ENCODE measurements around the gene SEMA6C.

Gene SEMA6C

GRCh38 chr1:151164732-151165280, 18.4 kb upstream of the SEMA6C start:
- DNase-seq (ENCODE audit: insufficient read length, low spot score), result no peak
- no peak for FAIRE-seq

GRCh38 chr1:151159373-151159772, 12.9 kb upstream of the SEMA6C start:
- FAIRE-seq (no peak), DNase-seq (ENCODE audit: insufficient read length, low spot score) (no peak)

- DNase-seq (ENCODE audit: insufficient read length, low spot score) (no peak), FAIRE-seq (no peak)
Measured at GRCh38 chr1:151158751-151159251, 12.4 kb upstream of the SEMA6C start.

GRCh38 chr1:151158326-151158725, 11.9 kb upstream of the SEMA6C start:
- DNase-seq (ENCODE audit: insufficient read length, low spot score) (no peak), FAIRE-seq (no peak)

- FAIRE-seq (peak; percentile 85), DNase-seq (ENCODE audit: insufficient read length, low spot score) (no peak)
Measured at GRCh38 chr1:151157067-151157531, 10.7 kb upstream of the SEMA6C start.

GRCh38 chr1:151156515-151156819, 10.0 kb upstream of the SEMA6C start, which contains the start of gene TNFAIP8L2:
TNFAIP8L2 (plus strand) TSS chr1:151156649; CDS start chr1:151158698, 2,049 bp downstream.
- DNase-seq (ENCODE audit: insufficient read length, low spot score) (no peak), FAIRE-seq (peak; percentile 80)

GRCh38 chr1:151147665-151148064, 1.2 kb upstream of the SEMA6C start:
- no peak for FAIRE-seq

GRCh38 chr1:151147132-151147503, 687 bp upstream of the SEMA6C start:
- DNase-seq (ENCODE audit: insufficient read length, low spot score), result no peak
- FAIRE-seq, result no peak

More at GRCh38 chr1:151147665-151148064, 1.2 kb upstream of the SEMA6C start:
- DNase-seq (ENCODE audit: insufficient read length, low spot score), result no peak

- DNase-seq (ENCODE audit: insufficient read length, low spot score) (no peak), FAIRE-seq (no peak)
Measured at GRCh38 chr1:151146072-151146411, 389 bp downstream of the SEMA6C start.

GRCh38 chr1:151145304-151146071, 943 bp downstream of the SEMA6C start:
- DNase-seq (ENCODE audit: insufficient read length, low spot score) (no peak), FAIRE-seq (no peak)

- FAIRE-seq (no peak), DNase-seq (ENCODE audit: insufficient read length, low spot score) (no peak)
Measured at GRCh38 chr1:151144474-151145303, 1.7 kb downstream of the SEMA6C start.

GRCh38 chr1:151143986-151144385, 2.4 kb downstream of the SEMA6C start:
- no peak for DNase-seq (ENCODE audit: insufficient read length, low spot score)
- no peak for FAIRE-seq

GRCh38 chr1:151143057-151143435, 3.4 kb downstream of the SEMA6C start:
- DNase-seq (ENCODE audit: insufficient read length, low spot score) (no peak), FAIRE-seq (no peak)

- FAIRE-seq, result no peak
- no peak for DNase-seq (ENCODE audit: insufficient read length, low spot score)
Measured at GRCh38 chr1:151142411-151143056, 3.9 kb downstream of the SEMA6C start.

GRCh38 chr1:151137789-151138188, 8.6 kb downstream of the SEMA6C start:
- no peak for FAIRE-seq

GRCh38 chr1:151135433-151136385, 10.7 kb downstream of the SEMA6C start:
- FAIRE-seq (no peak), DNase-seq (ENCODE audit: insufficient read length, low spot score) (no peak)

More at GRCh38 chr1:151137789-151138188, 8.6 kb downstream of the SEMA6C start:
- no peak for DNase-seq (ENCODE audit: insufficient read length, low spot score)

GRCh38 chr1:151134991-151135390, 11.4 kb downstream of the SEMA6C start:
- FAIRE-seq (no peak), DNase-seq (ENCODE audit: insufficient read length, low spot score) (no peak)

GRCh38 chr1:151134396-151134795, 12.0 kb downstream of the SEMA6C start:
- FAIRE-seq, result no peak
- DNase-seq (ENCODE audit: insufficient read length, low spot score), result no peak

GRCh38 chr1:151133018-151133806, 13.2 kb downstream of the SEMA6C start:
- FAIRE-seq, result no peak

More at GRCh38 chr1:151133018-151133806, 13.2 kb downstream of the SEMA6C start:
- DNase-seq (ENCODE audit: insufficient read length, low spot score), result no peak
